NCI-H2196 (cell line): ENCODE results near the gene CTNNBL1.

ENCODE experiments used
- DNase-seq: peaks from one replicate; lab custom pipeline; 2025; ENCODE audit not compliant: unreplicated experiment; lab: John Stamatoyannopoulos, UW

Gene CTNNBL1

DNA sequence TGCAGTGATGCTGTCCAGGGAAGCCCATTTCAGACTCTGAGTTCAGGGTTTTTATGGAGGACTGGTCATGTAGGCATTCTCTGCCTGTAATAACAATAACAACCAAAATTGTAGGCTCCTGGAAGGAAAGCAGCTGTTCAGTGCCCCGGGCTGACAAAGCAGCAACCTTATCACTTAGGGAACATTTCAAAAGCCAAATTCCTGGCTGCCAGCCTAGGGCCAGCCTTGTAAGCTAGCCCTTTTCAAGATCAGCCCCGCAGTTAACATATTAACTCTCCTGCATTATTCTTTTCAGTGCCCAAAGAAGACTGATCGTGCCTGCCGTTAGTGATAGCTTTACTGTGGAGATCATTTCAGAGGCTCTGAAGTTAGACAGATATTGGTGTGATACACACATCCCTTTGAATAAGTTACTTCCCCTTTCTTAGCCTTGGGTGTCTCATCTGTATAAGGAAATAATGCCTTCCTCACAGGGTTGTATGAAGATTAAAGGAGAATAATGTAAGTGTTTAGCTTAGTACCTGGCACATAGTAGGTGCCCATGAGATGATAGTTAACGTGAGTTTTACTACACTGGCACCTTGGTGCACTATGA lies 44.1 kb downstream of the CTNNBL1 start:
- DNase-seq, result no peak

DNA sequence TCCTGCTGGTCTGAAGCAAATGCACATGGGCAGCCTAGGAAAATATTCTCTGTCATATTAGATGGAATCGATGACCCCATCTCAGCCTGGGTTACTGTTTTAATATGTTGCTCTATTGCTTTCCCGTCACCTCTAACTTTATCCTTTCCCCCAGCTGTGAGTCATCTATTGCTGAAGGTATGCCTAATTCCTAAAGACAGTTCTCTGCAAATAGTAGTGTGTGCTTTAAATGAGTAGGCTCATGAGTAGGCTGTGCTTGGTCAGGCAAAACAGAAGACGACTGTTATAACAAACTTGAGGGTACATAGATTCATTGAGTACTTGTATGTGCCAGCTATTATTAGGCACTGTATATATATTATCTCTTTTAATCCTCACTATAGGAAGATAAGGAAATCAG lies 47.2 kb downstream of the CTNNBL1 start:
- DNase-seq, result no peak

DNA sequence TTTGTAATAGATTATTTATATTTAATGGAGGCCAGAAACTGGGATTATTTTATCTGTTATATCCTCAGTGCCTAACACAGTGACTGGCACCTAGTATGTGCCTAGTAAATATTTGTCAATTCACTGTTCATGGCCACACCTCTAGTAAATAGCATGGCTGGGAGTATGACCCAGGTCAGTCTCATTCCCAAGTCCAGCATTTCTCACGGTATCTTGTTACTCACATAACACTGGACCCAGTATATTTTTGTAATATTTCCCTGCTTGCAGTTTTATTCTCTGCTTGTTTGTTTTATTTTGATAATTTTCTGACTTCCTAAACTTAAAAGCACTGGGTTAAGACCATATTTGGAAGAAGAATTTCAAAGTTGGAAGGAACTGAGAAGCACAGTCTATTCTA lies 47.7 kb downstream of the CTNNBL1 start:
- DNase-seq, result no peak

DNA sequence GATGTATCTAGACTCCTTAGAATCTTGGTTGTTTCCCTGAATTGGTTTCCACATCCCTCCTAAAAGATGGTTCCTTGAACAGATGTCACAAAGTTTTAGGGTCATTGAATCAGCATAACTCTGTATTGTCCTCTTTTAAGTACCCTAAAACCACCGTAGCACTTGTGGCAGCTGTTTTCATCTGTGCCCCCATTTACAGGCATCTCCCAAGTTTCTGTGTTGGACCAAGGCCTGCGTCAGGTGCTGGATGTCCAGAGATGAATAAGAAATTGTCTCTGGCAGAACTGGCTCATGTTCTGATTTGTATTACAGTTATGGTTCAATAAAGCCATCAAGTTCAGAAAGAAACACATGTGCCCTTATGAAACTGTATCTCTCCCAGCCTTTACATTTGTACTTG lies 48.3 kb downstream of the CTNNBL1 start:
- no peak for DNase-seq

DNA sequence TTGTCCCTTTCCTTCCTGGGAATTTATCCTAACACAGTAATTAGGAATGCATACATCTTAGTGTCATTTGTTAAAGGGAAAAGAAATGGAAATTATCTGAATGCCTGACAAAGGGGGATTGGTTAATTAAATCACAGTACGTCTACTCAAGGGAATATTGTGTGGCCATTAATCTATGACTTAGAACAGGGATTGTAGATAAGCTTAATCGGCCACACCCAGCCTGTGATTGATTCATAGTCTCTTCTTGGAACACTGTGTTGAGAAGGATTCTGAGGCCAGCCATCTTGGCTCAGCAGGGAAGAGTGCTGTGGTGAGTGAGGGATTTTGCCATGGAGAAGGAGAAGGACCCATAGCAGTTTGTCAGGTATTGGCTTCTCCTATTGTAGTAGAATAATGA lies 50.5 kb downstream of the CTNNBL1 start:
- no peak for DNase-seq

DNA sequence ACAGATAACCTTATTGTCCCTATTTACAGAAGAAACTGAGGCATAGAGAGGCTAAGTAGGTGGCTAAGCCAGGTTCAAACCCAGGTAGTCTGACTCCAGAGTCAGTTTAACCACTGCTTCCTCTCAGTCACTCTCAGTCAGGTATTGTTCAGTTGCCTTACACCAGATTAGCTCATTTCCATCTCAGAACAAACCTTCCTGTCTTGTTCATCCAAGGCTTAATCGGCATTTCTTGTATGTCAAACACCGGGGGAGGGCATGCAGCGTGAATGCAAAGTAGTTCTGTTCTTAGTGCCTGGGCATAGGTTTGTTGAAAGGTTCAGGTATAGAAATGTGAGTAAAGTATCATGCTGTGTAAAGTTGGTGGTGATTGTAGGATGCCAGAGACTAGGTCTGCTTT lies 51.7 kb downstream of the CTNNBL1 start:
- DNase-seq, result no peak

DNA sequence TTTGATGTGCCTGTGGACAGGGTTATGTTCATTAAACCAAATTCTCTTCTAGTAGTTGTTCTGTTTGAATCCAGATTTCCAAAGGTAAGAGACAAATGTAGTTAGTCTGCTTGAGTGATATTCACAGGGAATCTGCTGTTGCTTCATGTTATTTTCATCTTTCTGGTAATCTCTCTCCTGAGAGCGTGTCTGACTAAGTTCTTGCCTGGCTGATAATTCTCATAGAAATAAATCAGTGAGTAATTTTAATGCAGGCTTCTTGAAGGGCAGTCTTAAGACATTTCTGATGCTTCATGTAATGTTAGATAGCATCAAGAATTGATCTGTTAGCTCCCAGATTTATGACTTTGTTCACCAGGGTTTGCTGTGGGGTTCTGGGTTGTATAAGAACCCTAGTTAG lies 54.2 kb downstream of the CTNNBL1 start:
- DNase-seq, result no peak

DNA sequence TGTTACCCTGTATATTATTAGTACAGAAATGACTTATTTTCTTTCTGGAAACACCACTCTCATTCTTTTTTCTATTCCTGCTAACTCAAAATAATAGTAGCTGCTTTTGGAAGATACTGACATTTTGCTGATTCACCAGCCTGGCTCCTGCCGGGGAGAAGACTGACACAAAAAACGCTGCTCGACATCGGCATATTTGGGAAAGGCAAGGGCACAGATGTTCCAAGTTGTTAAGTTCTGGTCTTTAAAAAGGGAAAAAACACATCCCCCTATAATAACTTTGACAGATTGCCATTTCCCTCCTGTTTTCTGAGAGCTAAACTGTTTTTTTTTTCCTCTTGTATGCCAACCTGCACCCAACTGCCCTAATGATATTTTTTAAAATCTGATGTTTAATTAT lies 55.4 kb downstream of the CTNNBL1 start:
- no peak for DNase-seq

DNA sequence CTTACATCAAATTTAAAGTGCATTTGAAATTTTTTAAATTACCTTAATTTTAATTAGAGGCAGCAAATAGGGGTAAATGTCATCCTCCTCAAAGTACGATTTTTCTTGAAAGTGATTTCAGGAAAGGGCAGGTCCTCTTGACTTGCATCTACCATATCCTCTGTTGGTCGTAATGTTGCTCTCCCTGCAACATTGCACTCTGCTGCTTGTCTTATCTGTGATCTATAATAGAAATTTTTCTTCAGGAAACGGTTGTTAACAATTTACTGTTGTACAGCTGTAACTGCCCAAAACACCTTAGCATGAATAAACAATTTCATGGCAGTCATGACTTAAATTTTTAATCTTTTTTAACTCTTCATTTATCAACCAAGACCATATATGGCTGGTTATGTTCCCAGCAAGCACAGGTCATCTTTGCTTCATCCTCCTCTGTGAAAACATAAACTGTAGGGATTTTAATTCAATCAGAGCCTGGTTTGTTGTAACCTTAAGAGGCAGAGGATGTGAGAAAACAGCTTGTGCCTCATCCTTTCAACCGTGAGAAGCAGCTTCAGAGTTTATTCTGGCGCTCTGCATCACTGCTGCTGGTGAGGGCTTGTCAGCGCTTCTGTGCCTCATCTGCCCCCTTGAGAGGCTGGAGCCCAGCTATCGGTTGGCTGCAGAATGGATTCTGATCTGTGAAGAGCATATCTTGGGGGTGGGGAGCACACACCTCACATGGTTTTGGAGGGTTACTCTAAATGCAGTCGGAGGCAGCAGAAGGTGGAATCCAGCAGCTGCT lies 56.0 kb downstream of the CTNNBL1 start:
- DNase-seq, result no peak

DNA sequence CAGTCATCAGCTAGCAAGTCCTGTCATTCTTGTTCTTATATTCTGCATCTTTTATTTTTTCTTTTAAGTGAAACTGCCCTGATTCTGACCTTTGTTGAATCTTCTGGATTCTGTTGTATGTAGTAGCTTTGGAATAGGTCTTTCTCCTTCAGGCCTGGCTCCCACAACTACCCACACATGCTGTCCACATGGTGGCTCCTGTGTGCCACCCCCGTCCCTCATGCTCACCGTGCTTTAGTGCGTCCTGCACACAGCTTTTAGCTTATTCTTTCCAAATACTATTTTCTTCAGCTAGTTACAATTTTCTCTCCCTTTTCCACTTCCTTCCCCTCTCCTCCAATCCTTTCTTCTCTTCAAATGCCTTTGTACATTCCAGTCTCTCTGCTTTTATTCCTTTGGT lies 61.8 kb downstream of the CTNNBL1 start:
- no peak for DNase-seq

DNA sequence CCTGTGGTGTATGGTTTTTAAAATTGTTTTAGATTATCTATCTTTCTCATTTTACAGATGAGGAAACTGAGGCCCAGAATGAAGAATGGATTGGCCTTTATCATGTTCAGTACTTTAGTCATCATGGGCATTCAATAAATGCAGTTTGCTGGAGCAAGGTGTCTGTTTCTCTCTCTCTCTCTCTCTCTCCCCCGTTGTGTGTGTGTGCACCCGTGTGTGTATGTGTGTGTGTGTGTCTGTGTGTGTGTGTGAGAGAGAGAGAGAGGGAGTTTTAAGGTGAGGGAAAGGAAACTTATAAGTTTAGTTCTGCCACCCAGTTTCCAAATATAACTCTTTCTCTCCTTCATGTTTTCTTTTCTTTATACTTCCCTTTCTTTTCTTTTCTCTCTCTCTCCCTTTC lies 62.4 kb downstream of the CTNNBL1 start:
- no peak for DNase-seq

DNA sequence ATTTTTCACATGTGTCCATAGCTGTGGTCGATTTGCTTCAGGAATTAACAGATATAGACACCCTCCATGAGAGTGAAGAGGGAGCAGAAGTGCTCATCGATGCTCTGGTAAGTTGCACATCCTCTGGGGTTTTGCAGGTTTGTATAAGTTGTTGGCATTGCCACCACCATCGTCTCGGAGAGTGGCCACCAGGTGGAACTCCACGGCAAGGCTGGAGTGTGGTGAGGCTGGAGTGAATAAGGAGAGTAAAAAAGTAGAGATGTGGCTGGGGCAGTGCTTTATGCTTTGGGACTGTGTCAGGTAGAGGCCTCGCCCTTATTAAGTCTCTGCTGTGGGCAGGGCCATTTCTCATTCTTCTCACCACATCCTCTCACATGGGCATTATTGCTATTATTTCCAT lies 63.7 kb downstream of the CTNNBL1 start:
- no peak for DNase-seq

DNA sequence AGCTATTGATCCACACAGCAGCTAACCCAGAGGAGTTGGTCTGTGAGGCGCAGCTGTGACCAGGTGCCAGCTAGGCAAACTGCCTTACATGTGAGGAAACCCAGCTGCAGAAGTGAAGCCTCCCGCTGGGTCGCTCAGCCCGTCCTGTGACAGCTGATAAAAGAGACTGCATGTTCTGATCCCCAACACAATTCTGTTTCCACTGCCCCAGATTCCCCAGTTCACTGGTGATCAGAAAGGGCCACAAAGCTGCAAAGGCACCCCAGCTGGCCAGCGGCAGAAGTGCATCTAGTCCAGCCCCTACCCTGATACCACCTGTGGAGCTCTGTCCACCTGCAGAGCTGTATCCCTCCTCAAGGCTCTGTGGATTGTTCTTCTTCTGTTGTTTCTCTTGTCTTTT lies 64.5 kb downstream of the CTNNBL1 start:
- DNase-seq, result no peak

DNA sequence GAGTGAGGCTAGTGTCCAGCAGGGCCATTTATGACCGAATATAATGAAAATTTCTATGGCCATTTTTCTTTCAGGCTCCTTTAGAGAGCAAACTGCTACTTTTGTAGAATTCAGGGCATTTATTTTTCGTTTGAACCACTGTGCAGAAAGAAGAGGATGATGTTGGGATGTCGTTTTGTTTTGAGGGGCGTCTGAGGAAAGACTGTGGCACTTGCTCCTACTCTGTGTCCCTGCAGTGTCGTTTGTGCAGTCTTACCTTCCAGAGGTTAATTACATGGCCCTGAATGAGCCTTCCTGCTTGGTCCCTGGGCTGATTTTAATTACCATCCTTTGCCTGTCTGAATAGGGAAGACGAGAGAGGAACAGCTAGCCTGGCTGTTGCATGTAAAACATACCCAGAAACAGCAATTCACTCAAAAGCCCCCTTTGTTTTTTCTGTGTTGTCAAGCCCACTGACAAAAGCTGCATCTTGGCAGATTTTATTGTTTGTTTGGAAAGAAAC lies 65.3 kb downstream of the CTNNBL1 start:
- DNase-seq, result no peak

DNA sequence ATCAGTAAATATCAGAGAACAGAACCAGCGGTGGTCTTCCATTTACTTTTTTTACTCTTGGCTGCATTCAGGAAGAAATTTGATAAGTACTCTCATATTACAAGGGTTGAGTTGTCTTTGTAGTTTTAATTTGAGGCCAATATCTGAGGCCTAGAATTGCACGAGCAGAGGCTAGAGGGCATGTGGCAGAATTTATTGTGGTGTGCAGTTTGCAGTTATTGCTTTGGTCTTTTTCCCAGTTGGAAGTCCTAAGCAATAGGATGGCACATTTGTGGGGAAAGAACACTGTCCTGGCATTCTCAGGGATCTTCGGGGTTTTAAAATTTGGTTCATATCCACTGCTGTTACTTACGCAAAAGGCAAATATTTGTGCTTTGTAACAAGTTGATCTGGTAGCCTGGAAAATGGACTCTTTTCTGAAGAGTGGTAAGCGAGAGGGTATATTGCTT lies 66.0 kb downstream of the CTNNBL1 start:
- DNase-seq, result no peak

DNA sequence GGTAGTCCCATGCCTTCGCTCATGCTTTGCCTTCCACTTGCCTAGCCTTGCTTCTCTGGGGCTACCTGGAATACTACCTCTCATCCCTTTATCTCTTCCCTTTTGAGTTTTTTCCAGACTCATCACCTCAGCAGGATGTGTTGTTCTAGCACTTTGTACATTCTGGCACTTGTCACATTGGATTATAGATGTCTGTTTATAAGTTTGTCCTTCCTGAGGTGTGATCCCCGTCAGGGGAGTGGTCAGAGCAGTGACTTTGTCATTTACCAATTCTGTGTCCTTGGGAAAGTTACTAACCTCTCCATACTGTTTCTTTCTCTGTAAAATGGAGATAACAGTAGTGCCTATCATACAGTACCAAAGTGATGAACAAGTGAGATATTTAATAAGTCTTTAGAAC lies 66.5 kb downstream of the CTNNBL1 start:
- DNase-seq, result no peak

DNA sequence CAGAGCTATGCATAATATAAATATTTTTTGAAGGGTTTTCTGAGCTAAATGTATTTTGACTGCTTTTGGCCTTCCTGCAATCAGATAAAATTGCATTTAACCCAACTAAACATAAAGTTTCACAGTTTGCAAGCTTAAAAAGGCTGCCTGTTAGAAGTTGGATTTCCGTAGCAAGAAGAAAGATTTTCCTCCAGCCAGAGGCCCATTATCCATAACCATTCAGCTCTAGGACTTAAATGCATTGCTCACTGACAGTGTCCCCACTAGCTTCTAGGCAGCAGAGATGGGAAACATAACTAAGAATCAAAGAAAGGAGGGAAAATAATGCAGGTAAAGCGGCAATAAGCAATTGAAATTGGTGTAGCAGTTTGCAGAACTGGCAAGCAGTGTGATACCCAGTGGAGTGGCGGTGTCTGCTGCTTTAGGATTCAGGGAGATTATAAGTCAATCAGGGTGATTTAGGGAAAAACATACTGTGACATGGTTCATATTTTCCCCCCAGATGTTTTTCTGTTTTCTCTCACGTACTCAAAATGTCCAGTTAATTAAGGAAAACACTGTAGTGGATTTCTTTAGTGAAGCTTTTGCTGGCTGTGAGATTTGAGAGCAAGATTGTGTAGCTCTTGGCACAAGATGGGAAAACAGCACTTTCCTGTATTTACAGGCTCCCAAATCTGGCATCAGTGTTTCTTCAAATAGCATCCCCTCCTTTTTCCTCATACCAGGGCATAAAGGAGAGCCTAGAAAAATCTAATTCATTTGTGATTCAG lies 69.1 kb downstream of the CTNNBL1 start:
- no peak for DNase-seq

DNA sequence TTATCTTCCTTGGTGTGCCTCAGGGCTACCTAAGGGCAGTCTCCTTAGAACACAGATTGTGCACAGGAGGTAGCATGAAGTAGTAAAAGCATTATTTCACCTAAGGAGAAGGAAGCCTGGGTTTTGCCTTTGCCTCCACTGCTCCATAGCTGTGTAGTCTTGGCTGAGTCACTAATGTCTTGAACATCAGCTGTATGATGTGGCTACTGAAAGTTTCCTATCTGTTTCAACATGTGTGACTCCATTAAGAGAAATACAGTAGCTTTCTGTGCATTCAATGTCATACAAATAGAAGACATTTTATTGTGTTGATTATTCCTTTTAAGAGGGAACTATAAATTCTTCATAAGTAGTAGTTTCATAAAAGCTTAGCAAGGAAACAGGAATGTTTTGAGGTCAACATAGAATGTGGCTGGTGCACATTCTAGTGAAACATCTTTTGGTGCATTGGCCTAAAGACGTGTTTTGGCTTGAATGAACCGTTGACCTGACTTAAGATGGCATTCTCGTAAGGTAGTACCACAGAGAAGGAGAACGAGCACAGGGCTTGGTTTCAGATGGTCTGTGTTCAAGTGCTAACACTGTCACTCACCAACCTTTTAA lies 70.6 kb downstream of the CTNNBL1 start:
- DNase-seq, result no peak

DNA sequence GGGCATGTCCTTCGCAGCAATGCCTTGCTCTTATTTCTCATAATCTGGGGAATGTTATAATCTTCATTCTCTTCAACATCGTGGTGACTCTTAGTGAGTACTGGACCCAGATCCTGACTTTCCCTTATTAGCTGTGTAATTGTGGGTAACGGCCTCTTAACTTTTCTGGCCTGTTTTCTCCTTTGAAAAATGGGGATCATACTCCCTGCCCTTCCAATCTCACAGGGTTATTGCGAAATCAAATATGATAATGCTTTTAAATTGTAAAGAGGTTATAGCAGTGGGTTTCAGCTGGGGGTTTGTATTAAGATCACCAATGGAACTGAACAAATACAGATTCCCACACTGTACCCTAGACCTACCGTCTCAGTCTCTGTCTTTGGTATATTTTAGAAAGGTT lies 77.1 kb downstream of the CTNNBL1 start:
- no peak for DNase-seq

DNA sequence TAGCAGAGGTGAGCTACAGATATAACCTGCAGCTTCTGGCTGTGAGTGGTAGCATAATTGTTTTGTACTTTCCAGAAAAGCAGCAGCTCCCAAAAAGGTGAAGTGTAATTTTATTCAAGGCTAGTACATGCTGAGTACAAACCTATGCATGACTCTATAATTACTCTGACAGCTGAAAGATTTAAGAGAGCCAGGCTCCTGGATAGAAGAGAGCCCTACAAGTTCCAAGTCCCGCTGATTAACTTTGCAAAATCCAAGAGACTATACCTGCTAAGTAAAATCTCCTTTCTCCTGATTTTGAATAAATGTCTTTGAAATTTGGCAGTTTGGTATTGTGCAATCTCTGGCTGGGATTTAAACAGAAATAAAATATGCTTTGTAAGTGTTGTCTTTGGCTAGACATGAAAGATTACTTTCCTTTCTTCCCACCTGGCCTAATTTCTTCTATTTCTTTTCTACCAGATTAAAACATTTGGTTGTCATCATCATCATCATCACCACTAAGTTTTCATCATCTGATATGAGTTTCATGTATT lies 79.5 kb downstream of the CTNNBL1 start:
- no peak for DNase-seq

DNA sequence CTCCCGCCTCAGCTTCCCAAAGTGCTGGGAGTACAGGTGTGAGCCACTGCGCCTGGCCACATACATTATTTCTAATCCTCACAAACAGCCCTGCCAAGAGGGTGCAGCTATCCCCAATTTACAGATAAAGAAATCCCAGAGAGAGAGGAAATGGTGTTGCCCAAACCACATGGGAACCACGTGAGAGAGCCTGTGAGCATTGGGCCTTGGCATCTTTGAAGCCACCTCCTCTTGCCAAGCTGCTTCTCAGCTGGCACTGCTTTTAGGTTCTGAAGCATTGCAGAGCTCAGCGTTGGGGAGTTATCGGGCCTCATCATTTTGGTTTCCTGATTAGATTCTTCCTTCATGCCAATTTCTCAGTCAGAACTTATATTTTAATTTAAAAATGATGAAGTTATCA lies 80.3 kb downstream of the CTNNBL1 start:
- DNase-seq, result no peak
